ENCODE measurements around the gene COQ8A.
"Not testable (repeated sequence)": the region's sequence is repeated elsewhere in the genome, so short reads cannot be mapped to it uniquely, and the experiment has no call there.

Gene COQ8A

GRCh38 chr1:226984521-226985238 lies 44.6 kb downstream of the COQ8A start:
- DNase-seq (ENCODE audit: low read depth in 3 of 3): no peak

GRCh38 chr1:226985239-226985838 lies 45.2 kb downstream of the COQ8A start:
- no peak for DNase-seq (ENCODE audit: low read depth in 3 of 3)

GRCh38 chr1:226985839-226986463 lies 45.9 kb downstream of the COQ8A start:
- DNase-seq (ENCODE audit: low read depth in 3 of 3): no peak

- no peak for DNase-seq (ENCODE audit: low read depth in 3 of 3)
Observed at GRCh38 chr1:226986496-226987178, 46.5 kb downstream of the COQ8A start.

- DNase-seq (ENCODE audit: low read depth in 3 of 3): no peak
Observed at GRCh38 chr1:226987179-226987536, 47.1 kb downstream of the COQ8A start.

- no peak for DNase-seq (ENCODE audit: low read depth in 3 of 3)
Observed at GRCh38 chr1:226987623-226988333, 47.7 kb downstream of the COQ8A start.

- no peak for DNase-seq (ENCODE audit: low read depth in 3 of 3)
Observed at GRCh38 chr1:226988334-226988666, 48.2 kb downstream of the COQ8A start.

GRCh38 chr1:226989085-226989920 lies 49.2 kb downstream of the COQ8A start:
- no peak for DNase-seq (ENCODE audit: low read depth in 3 of 3)

- peak; percentile 17 to 63 (median 18) for DNase-seq (ENCODE audit: low read depth in 3 of 3)
Observed at GRCh38 chr1:226990133-226990716, 50.1 kb downstream of the COQ8A start.

- no peak for DNase-seq (ENCODE audit: low read depth in 3 of 3)
Observed at GRCh38 chr1:226991920-226992319, 51.8 kb downstream of the COQ8A start.

- no peak for DNase-seq (ENCODE audit: low read depth in 3 of 3)
Observed at GRCh38 chr1:226993814-226994585, 53.9 kb downstream of the COQ8A start.

GRCh38 chr1:226994586-226995364 lies 54.7 kb downstream of the COQ8A start:
- no peak for DNase-seq (ENCODE audit: low read depth in 3 of 3)

- no peak for DNase-seq (ENCODE audit: low read depth in 3 of 3)
Observed at GRCh38 chr1:226995365-226996332, 55.6 kb downstream of the COQ8A start.

GRCh38 chr1:226999579-226999978 lies 59.5 kb downstream of the COQ8A start:
- DNase-seq (ENCODE audit: low read depth in 3 of 3): not testable (repeated sequence)

GRCh38 chr1:227002531-227003049 lies 62.5 kb downstream of the COQ8A start:
- no peak for DNase-seq (ENCODE audit: low read depth in 3 of 3)

GRCh38 chr1:227003165-227003564 lies 63.1 kb downstream of the COQ8A start:
- DNase-seq (ENCODE audit: low read depth in 3 of 3): no peak

GRCh38 chr1:227004796-227005195 lies 64.7 kb downstream of the COQ8A start:
- DNase-seq (ENCODE audit: low read depth in 3 of 3): no peak
